B cell (primary cell): ENCODE data around the gene AP2B1.

Experiments
- EZH2 ChIP-seq: IDR thresholded peaks from 2 replicates; pipeline ENCODE4 v1.6.1; 2012; ENCODE audit warnings: borderline replicate concordance, low read depth, mild to moderate bottlenecking, moderate library complexity, low read length; ENCODE audit not compliant: insufficient read depth, poor library complexity, severe bottlenecking
- TF ChIP-seq, protein P1 (sequence below): fragments of 200-600 bp; IDR thresholded peaks from one replicate; pipeline ENCODE4 v1.8.0; 2022; ENCODE audit warnings: antibody characterized with exemption, mild to moderate bottlenecking

DNA sequence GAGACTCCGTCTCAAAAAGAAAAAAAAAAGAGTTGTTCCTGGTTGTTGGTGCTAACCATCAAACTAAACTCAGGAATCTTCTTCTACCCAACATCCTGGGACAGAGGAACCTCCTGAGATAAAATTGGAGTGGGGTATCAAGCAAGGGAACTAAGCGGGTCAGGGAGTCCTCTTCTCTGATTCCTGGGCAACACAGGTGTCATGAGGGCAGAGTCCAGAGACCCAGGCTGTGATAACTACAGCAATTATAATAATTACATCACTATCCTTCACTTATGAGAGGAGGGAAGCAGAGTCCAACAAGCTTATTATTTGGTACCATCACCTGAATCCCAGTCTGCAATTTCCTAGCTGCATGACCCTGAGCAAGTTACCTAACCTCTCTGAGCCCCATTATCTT is 181.7 kb downstream of the AP2B1 start:
- TF ChIP-seq, protein P1, sequence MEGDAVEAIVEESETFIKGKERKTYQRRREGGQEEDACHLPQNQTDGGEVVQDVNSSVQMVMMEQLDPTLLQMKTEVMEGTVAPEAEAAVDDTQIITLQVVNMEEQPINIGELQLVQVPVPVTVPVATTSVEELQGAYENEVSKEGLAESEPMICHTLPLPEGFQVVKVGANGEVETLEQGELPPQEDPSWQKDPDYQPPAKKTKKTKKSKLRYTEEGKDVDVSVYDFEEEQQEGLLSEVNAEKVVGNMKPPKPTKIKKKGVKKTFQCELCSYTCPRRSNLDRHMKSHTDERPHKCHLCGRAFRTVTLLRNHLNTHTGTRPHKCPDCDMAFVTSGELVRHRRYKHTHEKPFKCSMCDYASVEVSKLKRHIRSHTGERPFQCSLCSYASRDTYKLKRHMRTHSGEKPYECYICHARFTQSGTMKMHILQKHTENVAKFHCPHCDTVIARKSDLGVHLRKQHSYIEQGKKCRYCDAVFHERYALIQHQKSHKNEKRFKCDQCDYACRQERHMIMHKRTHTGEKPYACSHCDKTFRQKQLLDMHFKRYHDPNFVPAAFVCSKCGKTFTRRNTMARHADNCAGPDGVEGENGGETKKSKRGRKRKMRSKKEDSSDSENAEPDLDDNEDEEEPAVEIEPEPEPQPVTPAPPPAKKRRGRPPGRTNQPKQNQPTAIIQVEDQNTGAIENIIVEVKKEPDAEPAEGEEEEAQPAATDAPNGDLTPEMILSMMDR: no peak
- no peak for TF ChIP-seq EZH2
